Upper lobe of left lung (tissue), 6 donors: ENCODE results near the gene TMEM175. TPM values are rescaled to one million over a fixed set of nuclear protein-coding genes. Genes with fewer than 3 reads are reported as not detected.
A peak's percentile ranks its signal among the peaks of the same experiment; 100 is the strongest.

Experiments
- ATAC-seq, 2 donors: fragments of 200-7000 bp; cut with Tn5 transposase; one replicate each; pipeline ENCODE4 v1.9.1; 2022; ENCODE audit warnings: mild to moderate bottlenecking in 2 of 2, moderate library complexity in 2 of 2; ENCODE audit not compliant: low FRiP score in 2 of 2
- DNase-seq, 2 donors: peaks; one replicate each; pipeline ENCODE4 v3.0.0-alpha.2; 2019 to 2020
- H3K27ac ChIP-seq, 4 donors: fragments of 200-600 bp; sonication (generic); one replicate each; pipeline ENCODE4 v1.5.1; 2016 to 2019
- H3K27me3 ChIP-seq, 4 donors: fragments of 200-600 bp; sonication (generic); one replicate each; pipeline ENCODE4 v1.5.1; 2017 to 2019
- H3K36me3 ChIP-seq, 4 donors: fragments of 200-600 bp; sonication (generic); one replicate each; pipeline ENCODE4 v1.5.1; 2016 to 2019
- H3K4me1 ChIP-seq, 4 donors: fragments of 200-600 bp; sonication (generic); one replicate each; pipeline ENCODE4 v1.5.1; 2018 to 2019
- H3K4me3 ChIP-seq, 4 donors: fragments of 200-600 bp; sonication (generic); one replicate each; pipeline ENCODE4 v1.5.1; 2017 to 2019; ENCODE audit warnings: mild to moderate bottlenecking in 2 of 4, moderate library complexity in 1 of 4
- H3K9me3 ChIP-seq, 4 donors: fragments of 200-600 bp; sonication (generic); one replicate each; pipeline ENCODE4 v1.5.1; 2018 to 2019
- EP300 ChIP-seq, 4 donors: sonication (generic); formaldehyde crosslinking; IDR thresholded peaks; one replicate each; pipeline ENCODE4 v1.5.1; 2017; ENCODE audit warnings: antibody characterized with exemption in 4 of 4, control low read depth in 2 of 4
- POLR2A ChIP-seq, 4 donors: fragments of 450-650 bp; IDR thresholded peaks; one replicate each; pipeline ENCODE4 v1.5.1; 2016 to 2017; ENCODE audit warnings: antibody characterized with exemption in 4 of 4, mild to moderate bottlenecking in 2 of 4
- POLR2AphosphoS5 ChIP-seq, 2 donors: sonication (generic); formaldehyde crosslinking; IDR thresholded peaks; one replicate each; pipeline ENCODE4 v1.5.1; 2017; ENCODE audit warnings: antibody characterized with exemption in 2 of 2
- WGBS, 2 donors: methylation state at CpG; one replicate each; pipeline ENCODE4 v1.1.5; 2017 to 2018; 5-methylcytosine and 5-hydroxymethylcytosine counted together
- total RNA-seq, 6 donors: library from RNA; depleted of rRNA in 4 of 6; stranded (reverse); fragments of >200 nt in 4 of 6; gene quantifications; one replicate each; pipeline versions ENCODE4 v1.1.0 to v1.2.1, GENCODE V29; 2016 to 2021
- TF ChIP-seq, protein P1 (sequence below), 6 experiments: fragments of 450-650 bp in 4 of 6; fragments of 200-600 bp in 2 of 6; sonication (generic) in 2 of 6; IDR thresholded peaks; one replicate each; pipeline ENCODE4 v1.5.1; 2016 to 2019; ENCODE audit warnings: antibody characterized with exemption in 6 of 6
- donor health status: DM: no; HTN: no; CAD: no; lungs with moderate emphysema.
- donor health status: DM: no; HTN: yes; CAD: no; lungs with severe emphysema.

TMEM175 gene
- total RNA-seq, 6 donors from 2014 or later, result 24.6 to 126 (median 41.8) TPM

DNA sequence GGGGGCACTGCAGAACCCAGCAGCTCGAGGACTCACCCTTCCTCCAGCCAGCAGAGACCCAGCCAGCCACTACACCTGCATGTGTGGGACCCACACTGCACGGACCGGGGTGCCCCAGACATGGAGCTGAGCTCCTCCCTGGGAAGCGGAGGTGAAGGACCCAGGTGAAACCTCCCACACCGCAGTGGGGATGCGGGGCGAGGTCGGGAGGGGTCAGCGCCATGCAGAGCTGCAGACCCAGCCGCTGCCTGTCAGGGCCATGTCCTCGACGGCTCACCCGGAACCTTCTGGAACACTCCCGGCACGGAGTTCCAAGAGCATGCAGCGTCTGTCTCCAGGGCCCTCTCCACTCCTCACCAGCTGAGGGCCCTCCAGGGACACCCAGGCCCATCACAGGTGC is 42.7 kb upstream of the TMEM175 start:
- no peaks in the 10 kb centered on the region for H3K27me3 ChIP-seq

DNA sequence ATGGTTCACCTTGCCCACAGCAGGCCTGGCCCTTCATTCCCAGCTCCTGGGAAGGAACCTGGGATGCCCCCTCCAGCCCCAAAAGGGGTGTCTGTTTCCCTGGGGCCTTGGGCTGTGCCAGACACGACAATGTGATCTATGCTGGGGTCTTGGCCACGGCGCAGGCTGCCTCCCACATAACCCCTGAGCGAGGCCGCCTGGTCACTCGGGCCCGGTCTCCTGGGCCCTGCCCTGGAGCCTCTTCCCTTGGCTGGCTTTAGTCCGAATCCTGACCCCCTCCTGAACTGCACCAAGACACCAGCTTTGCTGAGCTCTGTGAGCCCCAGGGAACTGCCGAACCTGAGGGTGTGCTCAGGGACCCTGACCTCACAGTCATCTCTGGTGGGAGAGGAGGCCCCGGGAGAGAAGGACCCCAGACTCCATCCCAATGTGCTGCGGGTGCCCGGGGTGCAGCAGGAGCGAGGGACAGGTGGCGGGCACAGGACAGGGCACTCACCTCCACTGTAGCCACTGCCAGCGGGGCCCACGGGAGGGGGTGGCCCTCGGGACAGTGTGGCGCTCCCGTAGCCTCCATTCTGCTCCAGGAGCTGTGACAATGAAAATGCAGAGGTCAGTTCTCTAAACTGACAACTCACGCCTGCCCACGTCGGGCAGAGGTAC is 42.1 kb upstream of the TMEM175 start:
- 94 to 96% methylated on average over 20 to 22 of the region's 22 CpGs for WGBS, 2 donors
- no peaks in the 10 kb centered on the region for H3K27me3 ChIP-seq
- peaks cover 9 to 92% (median 66%) of the 10 kb centered on the region in 4 donors for H3K36me3 ChIP-seq
- no peak overlapping the region for H3K4me3 ChIP-seq
- no peaks in the 10 kb centered on the region for H3K9me3 ChIP-seq
- DNase-seq, result peak in 1 of 2 donors; percentile 59
- no peaks in the 10 kb centered on the region for H3K4me1 ChIP-seq
- no peak for TF ChIP-seq POLR2AphosphoS5 (IDR thresholded peaks at IDR 0.05)
- TF ChIP-seq, protein P1, sequence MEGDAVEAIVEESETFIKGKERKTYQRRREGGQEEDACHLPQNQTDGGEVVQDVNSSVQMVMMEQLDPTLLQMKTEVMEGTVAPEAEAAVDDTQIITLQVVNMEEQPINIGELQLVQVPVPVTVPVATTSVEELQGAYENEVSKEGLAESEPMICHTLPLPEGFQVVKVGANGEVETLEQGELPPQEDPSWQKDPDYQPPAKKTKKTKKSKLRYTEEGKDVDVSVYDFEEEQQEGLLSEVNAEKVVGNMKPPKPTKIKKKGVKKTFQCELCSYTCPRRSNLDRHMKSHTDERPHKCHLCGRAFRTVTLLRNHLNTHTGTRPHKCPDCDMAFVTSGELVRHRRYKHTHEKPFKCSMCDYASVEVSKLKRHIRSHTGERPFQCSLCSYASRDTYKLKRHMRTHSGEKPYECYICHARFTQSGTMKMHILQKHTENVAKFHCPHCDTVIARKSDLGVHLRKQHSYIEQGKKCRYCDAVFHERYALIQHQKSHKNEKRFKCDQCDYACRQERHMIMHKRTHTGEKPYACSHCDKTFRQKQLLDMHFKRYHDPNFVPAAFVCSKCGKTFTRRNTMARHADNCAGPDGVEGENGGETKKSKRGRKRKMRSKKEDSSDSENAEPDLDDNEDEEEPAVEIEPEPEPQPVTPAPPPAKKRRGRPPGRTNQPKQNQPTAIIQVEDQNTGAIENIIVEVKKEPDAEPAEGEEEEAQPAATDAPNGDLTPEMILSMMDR (IDR thresholded peaks at IDR 0.05), result no peak
- ATAC-seq, result no peak
- H3K27ac ChIP-seq, result no peak overlapping the region

More for the DNA sequence above, 42.7 kb upstream of the TMEM175 start:
- H3K9me3 ChIP-seq, result no peaks in the 10 kb centered on the region
- no peak for TF ChIP-seq POLR2AphosphoS5 (IDR thresholded peaks at IDR 0.05)
- no peak for TF ChIP-seq POLR2A (IDR thresholded peaks at IDR 0.05)
- TF ChIP-seq, protein P1 (IDR thresholded peaks at IDR 0.05), result no peak
- no peak for TF ChIP-seq EP300 (IDR thresholded peaks at IDR 0.05)
- H3K4me3 ChIP-seq, result no peak overlapping the region
- peaks cover 9 to 95% (median 67%) of the 10 kb centered on the region in 4 donors for H3K36me3 ChIP-seq
- no peaks in the 10 kb centered on the region for H3K4me1 ChIP-seq
- 95 to 100% methylated on average over 6 to 16 of the region's 16 CpGs for WGBS, 2 donors
- H3K27ac ChIP-seq, result no peak overlapping the region
- ATAC-seq, result no peak
- DNase-seq, result peak in 1 of 2 donors; percentile 77

DNA sequence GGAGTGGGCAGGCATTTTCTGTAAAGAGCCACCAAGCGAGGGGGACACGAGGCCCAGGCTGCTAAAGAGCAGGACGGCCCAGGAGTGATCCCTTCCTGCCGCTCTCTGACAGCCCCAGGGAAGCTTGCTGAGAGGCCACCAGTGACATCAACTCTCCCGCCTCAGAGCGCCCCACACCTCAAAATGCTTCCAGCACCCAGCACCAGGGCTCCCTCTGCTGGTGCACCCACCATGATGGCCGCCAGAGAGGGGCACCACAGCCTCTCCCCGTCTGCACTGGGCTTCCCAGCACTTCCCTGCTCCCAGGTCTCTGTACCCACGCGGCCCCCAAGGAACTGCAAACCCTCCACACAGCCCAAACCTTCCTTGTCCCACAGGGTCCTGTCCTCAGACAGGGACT is 40.5 kb upstream of the TMEM175 start:
- WGBS, 2 donors, result 88 to 90% methylated on average over 3 to 10 of the region's 10 CpGs
- DNase-seq, result no peak
- no peak overlapping the region for H3K27ac ChIP-seq
- no peaks in the 10 kb centered on the region for H3K9me3 ChIP-seq
- TF ChIP-seq, protein P1 (IDR thresholded peaks at IDR 0.05), result no peak
- TF ChIP-seq POLR2A (IDR thresholded peaks at IDR 0.05), result no peak
- TF ChIP-seq POLR2AphosphoS5 (IDR thresholded peaks at IDR 0.05), result no peak
- no peak for TF ChIP-seq EP300 (IDR thresholded peaks at IDR 0.05)
- H3K4me3 ChIP-seq, result no peak overlapping the region
- H3K4me1 ChIP-seq, result no peaks in the 10 kb centered on the region
- no peak for ATAC-seq
- peaks cover 10 to 92% (median 74%) of the 10 kb centered on the region in 4 donors for H3K36me3 ChIP-seq
- H3K27me3 ChIP-seq, result no peaks in the 10 kb centered on the region

DNA sequence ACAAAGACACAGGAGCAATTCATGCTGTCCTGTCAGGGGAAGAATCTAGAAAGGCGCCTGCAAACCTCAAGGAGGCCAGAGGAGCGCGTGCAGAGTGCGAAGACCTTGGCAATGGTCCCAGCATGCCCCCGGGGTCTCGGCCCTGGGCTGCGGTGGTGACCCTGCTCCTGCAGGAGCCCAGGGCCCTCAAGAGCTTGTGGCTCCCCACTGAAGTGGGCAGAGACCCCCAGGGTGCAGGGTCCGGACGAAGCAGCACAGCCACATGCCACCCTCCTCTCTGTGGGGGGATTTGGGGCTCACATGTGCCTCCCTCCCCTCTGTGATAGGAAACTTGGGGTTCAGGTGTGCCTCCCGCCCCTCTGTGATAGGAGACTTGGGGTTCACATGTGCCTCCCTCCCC is 39.5 kb upstream of the TMEM175 start:
- Histone ChIP-seq H3K27ac (no peak overlapping the region), H3K4me1 (no peaks in the 10 kb centered on the region), H3K9me3 (no peaks in the 10 kb centered on the region), H3K36me3 (peaks cover 13 to 94% (median 79%) of the 10 kb centered on the region in 4 donors), H3K27me3 (no peaks in the 10 kb centered on the region), H3K4me3 (no peak overlapping the region)
- TF ChIP-seq POLR2AphosphoS5 (IDR thresholded peaks at IDR 0.05) (no peak), EP300 (IDR thresholded peaks at IDR 0.05) (no peak), POLR2A (IDR thresholded peaks at IDR 0.05) (no peak)
- TF ChIP-seq, protein P1 (IDR thresholded peaks at IDR 0.05), result no peak
- peak in 1 of 2 donors; percentile 41 for DNase-seq
- WGBS, 2 donors, result 94 to 97% methylated on average over 5 to 10 of the region's 10 CpGs
- no peak for ATAC-seq
